WTC11 (cell line): ENCODE results near the gene MTA1. TPM values are rescaled to one million over a fixed set of nuclear protein-coding genes. Genes with fewer than 3 reads are reported as not detected.
A peak's percentile ranks its signal among the peaks of the same experiment; 100 is the strongest.

Experiments
- ATAC-seq: fragments of 200-7000 bp; cut with Tn5 transposase; 2 replicates; pipeline ENCODE4 v1.10.0; 2021; ENCODE audit warnings: mild to moderate bottlenecking, moderate library complexity
- CTCF ChIA-PET: fragments of 300-600 bp; sonication (Branson Sonifier 250); formaldehyde crosslinking; loops from one replicate; lab custom pipeline; 2021; ENCODE audit warnings: antibody characterized with exemption; lab: Charles Lee
- POLR2A ChIA-PET: fragments of 350-600 bp; sonication (Branson Sonifier 250); formaldehyde crosslinking; loops from one replicate; lab custom pipeline; 2021; ENCODE audit warnings: antibody characterized with exemption; lab: Charles Lee
- DNase-seq: peaks from one replicate; pipeline ENCODE4 v3.0.0; 2021; ENCODE audit warnings: low spot score
- H3K27ac Mint-ChIP-seq: 2 replicates; pipeline ENCODE4 v1.8.0; 2021; ENCODE audit warnings: mixed read lengths
- H3K27me3 Mint-ChIP-seq: 2 replicates; pipeline ENCODE4 v1.8.0; 2021; ENCODE audit warnings: low read depth, mild to moderate bottlenecking, moderate library complexity, mixed read lengths
- H3K36me3 Mint-ChIP-seq: 2 replicates; pipeline ENCODE4 v1.8.0; 2021; ENCODE audit warnings: mixed read lengths
- H3K4me1 Mint-ChIP-seq: 2 replicates; pipeline ENCODE4 v1.8.0; 2022; ENCODE audit warnings: mixed read lengths
- H3K4me3 Mint-ChIP-seq: 2 replicates; pipeline ENCODE4 v1.8.0; 2021; ENCODE audit warnings: mild to moderate bottlenecking, moderate library complexity, mixed read lengths
- H3K9me3 Mint-ChIP-seq: 2 replicates; pipeline ENCODE4 v1.8.0; 2021; ENCODE audit warnings: mixed read lengths
- ATF2 ChIP-seq: sonication (generic); formaldehyde crosslinking; IDR thresholded peaks from 2 replicates; pipeline ENCODE4 v1.8.1; 2022; ENCODE audit warnings: low read depth, missing genetic modification reagents, borderline replicate concordance
- ATF3 ChIP-seq: sonication (generic); formaldehyde crosslinking; conservative IDR thresholded peaks from 2 replicates; pipeline ENCODE4 v1.8.1; 2022; ENCODE audit warnings: mild to moderate bottlenecking, missing genetic modification reagents
- CBFB ChIP-seq: sonication (generic); formaldehyde crosslinking; IDR thresholded peaks from 2 replicates; pipeline ENCODE4 v1.8.1; 2022; ENCODE audit warnings: mild to moderate bottlenecking, low read depth, missing genetic modification reagents
- ESRRA ChIP-seq: sonication (generic); formaldehyde crosslinking; IDR thresholded peaks from 2 replicates; pipeline ENCODE4 v1.8.1; 2022; ENCODE audit warnings: mild to moderate bottlenecking, missing genetic modification reagents, borderline replicate concordance
- ETV6 ChIP-seq: sonication (generic); formaldehyde crosslinking; IDR thresholded peaks from 2 replicates; pipeline ENCODE4 v1.8.1; 2022; ENCODE audit warnings: mild to moderate bottlenecking, missing genetic modification reagents
- FOXP1 ChIP-seq: sonication (generic); formaldehyde crosslinking; IDR thresholded peaks from 2 replicates; pipeline ENCODE4 v1.8.0; 2022; ENCODE audit warnings: missing genetic modification reagents, mild to moderate bottlenecking, moderate library complexity, borderline replicate concordance
- GABPB1 ChIP-seq: sonication (generic); formaldehyde crosslinking; IDR thresholded peaks from 2 replicates; pipeline ENCODE4 v1.8.1; 2023; ENCODE audit warnings: mild to moderate bottlenecking, missing genetic modification reagents
- GTF2I ChIP-seq: fragments of 250-450 bp; sonication (Bioruptor Pico); conservative IDR thresholded peaks from 2 replicates; pipeline ENCODE4 v1.4.0; 2021; ENCODE audit warnings: mild to moderate bottlenecking
- KAT7 ChIP-seq: sonication (generic); formaldehyde crosslinking; IDR thresholded peaks from 2 replicates; pipeline ENCODE4 v1.8.1; 2023; ENCODE audit warnings: missing genetic modification reagents, mild to moderate bottlenecking, borderline replicate concordance
- MXD4 ChIP-seq: fragments of 250-450 bp; sonication (Bioruptor Pico); IDR thresholded peaks from 2 replicates; pipeline ENCODE4 v1.8.0; 2021; ENCODE audit warnings: mild to moderate bottlenecking, moderate library complexity, borderline replicate concordance
- MYBL2 ChIP-seq: sonication (generic); formaldehyde crosslinking; IDR thresholded peaks from 2 replicates; pipeline ENCODE4 v1.8.1; 2023; ENCODE audit warnings: mild to moderate bottlenecking, moderate library complexity, missing genetic modification reagents
- NR2C2 ChIP-seq: sonication (generic); formaldehyde crosslinking; IDR thresholded peaks from 2 replicates; pipeline ENCODE4 v1.8.0; 2022; ENCODE audit warnings: mild to moderate bottlenecking, missing genetic modification reagents
- SMAD4 ChIP-seq: sonication (generic); formaldehyde crosslinking; IDR thresholded peaks from 2 replicates; pipeline ENCODE4 v1.8.0; 2022; ENCODE audit warnings: mild to moderate bottlenecking, missing genetic modification reagents
- SOX15 ChIP-seq: fragments of 250-450 bp; sonication (Bioruptor Pico); IDR thresholded peaks from 2 replicates; pipeline ENCODE4 v1.9.0; 2021; ENCODE audit warnings: mild to moderate bottlenecking
- SP1 ChIP-seq: sonication (generic); formaldehyde crosslinking; conservative IDR thresholded peaks from 2 replicates; pipeline ENCODE4 v1.8.1; 2022; ENCODE audit warnings: missing genetic modification reagents
- TCF7 ChIP-seq: sonication (generic); formaldehyde crosslinking; IDR thresholded peaks from 2 replicates; pipeline ENCODE4 v1.8.0; 2022; ENCODE audit warnings: mild to moderate bottlenecking, low read depth, missing genetic modification reagents, moderate library complexity
- TEAD4 ChIP-seq: sonication (generic); formaldehyde crosslinking; IDR thresholded peaks from 2 replicates; pipeline ENCODE4 v1.8.0; 2022; ENCODE audit warnings: mild to moderate bottlenecking, missing genetic modification reagents
- USF2 ChIP-seq: sonication (generic); formaldehyde crosslinking; IDR thresholded peaks from 2 replicates; pipeline ENCODE4 v1.8.1; 2023; ENCODE audit warnings: mild to moderate bottlenecking, missing genetic modification reagents, moderate library complexity
- ZBTB43 ChIP-seq: sonication (generic); formaldehyde crosslinking; IDR thresholded peaks from 2 replicates; pipeline ENCODE4 v1.8.1; 2023; ENCODE audit warnings: mild to moderate bottlenecking, missing genetic modification reagents
- ZNF263 ChIP-seq: sonication (generic); formaldehyde crosslinking; IDR thresholded peaks from 2 replicates; pipeline ENCODE4 v1.8.1; 2022; ENCODE audit warnings: low read depth, mild to moderate bottlenecking, moderate library complexity, missing genetic modification reagents
- ZNF281 ChIP-seq: sonication (generic); formaldehyde crosslinking; IDR thresholded peaks from 2 replicates; pipeline ENCODE4 v1.8.0; 2023; ENCODE audit warnings: mild to moderate bottlenecking, missing genetic modification reagents
- ZNF416 ChIP-seq: fragments of 250-450 bp; sonication (Bioruptor Pico); IDR thresholded peaks from 2 replicates; pipeline ENCODE4 v1.9.0; 2021; ENCODE audit warnings: mild to moderate bottlenecking, inconsistent platforms
- ZSCAN18 ChIP-seq: fragments of 250-450 bp; sonication (Bioruptor Pico); IDR thresholded peaks from 2 replicates; pipeline ENCODE4 v2.1.2; 2022; ENCODE audit warnings: mild to moderate bottlenecking, moderate library complexity
- total RNA-seq: library from RNA; stranded (reverse); gene quantifications from 3 replicates; pipeline ENCODE4 v1.2.3, GENCODE V29; 2021

The MTA1 gene
- total RNA-seq, 1 experiment from 2014 or later, result 279 TPM

- Mint-ChIP-seq H3K9me3 (peaks cover 26% of the 10 kb centered on the region), H3K27ac (no peak overlapping the region), H3K27me3 (peaks cover 38% of the 10 kb centered on the region), H3K4me3 (peak overlapping the region; percentile 61), H3K4me1 (no peaks in the 10 kb centered on the region), H3K36me3 (peaks cover 39% of the 10 kb centered on the region)
- DNase-seq (no peak), ATAC-seq (no peak)
- CTCF ChIA-PET, result interaction anchor here (1.0 kb wide), 2 partner anchors 73 to 83 kb away, joined by 3 read pairs; no protein-coding TSS in a partner anchor
- TF ChIP-seq ETV6 (CRISPR knock-in tag), result no peak
- TF ChIP-seq SMAD4, result no peak
- no peak for TF ChIP-seq TCF7 (CRISPR knock-in tag)
- no peak for TF ChIP-seq NR2C2
- no peak for TF ChIP-seq GTF2I (CRISPR knock-in tag)
- TF ChIP-seq MYBL2 (CRISPR knock-in tag), result no peak
- no peak for TF ChIP-seq ESRRA (CRISPR knock-in tag)
- TF ChIP-seq ZNF263 (CRISPR knock-in tag), result no peak
- TF ChIP-seq CBFB, result no peak
- no peak for TF ChIP-seq TEAD4
- TF ChIP-seq ZSCAN18, result no peak
- TF ChIP-seq ATF2 (CRISPR knock-in tag), result no peak
- no peak for TF ChIP-seq FOXP1 (CRISPR knock-in tag)
- TF ChIP-seq ATF3 (CRISPR knock-in tag), result no peak
- no peak for TF ChIP-seq GABPB1
- no peak for TF ChIP-seq KAT7
- TF ChIP-seq ZNF281, result no peak
- no peak for TF ChIP-seq SOX15 (CRISPR knock-in tag)
- no peak for TF ChIP-seq ZBTB43 (CRISPR knock-in tag)
- POLR2A ChIA-PET, result no interaction called here
Observed at GRCh38 chr14:105397350-105397931, 22.2 kb upstream of the MTA1 start.

GRCh38 chr14:105398044-105398725 lies 21.4 kb upstream of the MTA1 start, which contains the start of gene TEX22:
Gene TEX22 (plus strand): TSS chr14:105398538. CDS start chr14:105399341, 803 bp downstream.
- H3K9me3 Mint-ChIP-seq, result peaks cover 31% of the 10 kb centered on the region
- peaks cover 42% of the 10 kb centered on the region for H3K36me3 Mint-ChIP-seq
- ChIA-PET CTCF (interaction anchor here (1.0 kb wide), 2 partner anchors 73 to 82 kb away, joined by 3 read pairs; no protein-coding TSS in a partner anchor), POLR2A (interaction anchor here (0.5 kb wide), 1 partner anchor 237 kb away, joined by 3 read pairs; no protein-coding TSS in a partner anchor)
- DNase-seq (peak; percentile 86), ATAC-seq (peak; percentile 85)
- H3K27me3 Mint-ChIP-seq, result peaks cover 46% of the 10 kb centered on the region
- H3K27ac Mint-ChIP-seq, result no peak within 1 kb of the TSS
- no peaks in the 10 kb centered on the region for H3K4me1 Mint-ChIP-seq
- peak within 1 kb of the TSS; percentile 61 for H3K4me3 Mint-ChIP-seq
- TF ChIP-seq SP1 (CRISPR knock-in tag), result peak; percentile 78
- 0 out of 2 replicates have a peak, but pooled peaks have one; percentile 19 for TF ChIP-seq USF2 (CRISPR knock-in tag)
- TF ChIP-seq ZNF416 (CRISPR knock-in tag), result no peak
- peak; percentile 93 for TF ChIP-seq ZNF281
- TF ChIP-seq GABPB1, result peak; percentile 51; the same call in 1 of the 2 replicates
- TF ChIP-seq MXD4, result no peak
